CD14-positive monocyte (primary cell): ENCODE results near the gene NUDT8. TPM values are rescaled to one million over a fixed set of nuclear protein-coding genes. Genes with fewer than 3 reads are reported as not detected.
"Not testable (repeated sequence)": the region's sequence is repeated elsewhere in the genome, so short reads cannot be mapped to it uniquely, and the experiment has no call there.

ENCODE experiments used
- DNase-seq, 3 donors: peaks; one replicate each; pipeline ENCODE4 v3.0.0-alpha.2; 2011 to 2022
- H2AFZ ChIP-seq: 2 replicates; pipeline ENCODE4 v1.6.0; 2012; ENCODE audit warnings: mild to moderate bottlenecking, low read depth, low read length, inconsistent platforms; ENCODE audit not compliant: insufficient read depth, poor library complexity, severe bottlenecking
- H3K27ac ChIP-seq, 2 donors: 1 replicate in 1 of 2; 2 replicates in 1 of 2; pipeline ENCODE4 v1.5.1; 2012 to 2013; ENCODE audit warnings: low read length in 2 of 2, control low read depth in 1 of 2, inconsistent platforms in 1 of 2, low read depth in 1 of 2, mild to moderate bottlenecking in 1 of 2
- H3K27me3 ChIP-seq, 2 donors: one replicate each; pipeline versions ENCODE4 v1.6.0 to v1.6.1; 2011 to 2013; ENCODE audit warnings: low read length in 2 of 2; ENCODE audit not compliant: control insufficient read depth in 2 of 2, insufficient read depth in 2 of 2
- H3K36me3 ChIP-seq, 2 donors: replicated peaks in 1 of 2; 1 replicate in 1 of 2; 2 replicates in 1 of 2; pipeline versions ENCODE4 v1.5.1 to v1.6.1; 2012 to 2013; ENCODE audit warnings: low read length in 2 of 2, control low read depth in 1 of 2, inconsistent platforms in 1 of 2, mild to moderate bottlenecking in 1 of 2; ENCODE audit not compliant: insufficient read depth in 2 of 2, control insufficient read depth in 1 of 2
- H3K4me1 ChIP-seq, 2 donors: 1 replicate in 1 of 2; 2 replicates in 1 of 2; pipeline versions ENCODE4 v1.5.1 to v1.6.1; 2012 to 2013; ENCODE audit warnings: low read length in 2 of 2, control low read depth in 1 of 2, inconsistent platforms in 1 of 2, mild to moderate bottlenecking in 1 of 2, moderate library complexity in 1 of 2; ENCODE audit not compliant: insufficient read depth in 2 of 2, control insufficient read depth in 1 of 2
- H3K4me2 ChIP-seq: replicated peaks from 2 replicates; pipeline ENCODE3; 2012; ENCODE audit warnings: low read length, moderate library complexity, mild to moderate bottlenecking; ENCODE audit not compliant: poor library complexity, severe bottlenecking; ENCODE audit errors: extremely low read depth
- H3K4me3 ChIP-seq, 3 experiments: fragments of 200-600 bp in 1 of 3; sonication (generic) in 1 of 3; replicated peaks in 1 of 3; 1 replicate in 2 of 3; 2 replicates in 1 of 3; pipeline ENCODE4 v1.5.1; 2011 to 2013; ENCODE audit warnings: low read length in 3 of 3, mild to moderate bottlenecking in 3 of 3, control low read depth in 2 of 3, low read depth in 2 of 3, inconsistent platforms in 1 of 3, moderate library complexity in 1 of 3
- H3K79me2 ChIP-seq: 2 replicates; pipeline ENCODE4 v1.6.0; 2012; ENCODE audit warnings: mild to moderate bottlenecking, control low read depth, inconsistent platforms, low read length, moderate library complexity; ENCODE audit not compliant: insufficient read depth
- H3K9ac ChIP-seq: 2 replicates; pipeline ENCODE4 v1.6.0; 2017; ENCODE audit warnings: low read length, mild to moderate bottlenecking; ENCODE audit not compliant: insufficient read depth, poor library complexity, severe bottlenecking
- H3K9me3 ChIP-seq, 2 donors: replicated peaks in 1 of 2; 1 replicate in 1 of 2; 2 replicates in 1 of 2; pipeline versions ENCODE4 v1.5.1 to v1.6.1; 2012 to 2013; ENCODE audit warnings: low read length in 2 of 2, control low read depth in 1 of 2; ENCODE audit not compliant: control insufficient read depth in 1 of 2, insufficient read depth in 1 of 2
- H4K20me1 ChIP-seq: 2 replicates; pipeline ENCODE4 v1.6.0; 2012; ENCODE audit warnings: mild to moderate bottlenecking, low read length, control low read depth, moderate library complexity; ENCODE audit not compliant: insufficient read depth
- H3K27ac Mint-ChIP-seq, 7 donors: one replicate each; pipeline ENCODE4 v1.8.0; 2020; ENCODE audit warnings: mild to moderate bottlenecking in 7 of 7, mixed read lengths in 7 of 7, moderate library complexity in 6 of 7, inconsistent platforms in 2 of 7
- H3K27me3 Mint-ChIP-seq, 3 donors: one replicate each; pipeline ENCODE4 v1.8.0; 2021 to 2022; ENCODE audit warnings: low read depth in 3 of 3, mild to moderate bottlenecking in 3 of 3, mixed read lengths in 3 of 3, moderate library complexity in 3 of 3, inconsistent platforms in 1 of 3
- H3K36me3 Mint-ChIP-seq, 2 donors: one replicate each; pipeline ENCODE4 v1.8.0; 2020; ENCODE audit warnings: mixed read lengths in 2 of 2, inconsistent platforms in 1 of 2, mild to moderate bottlenecking in 1 of 2
- H3K4me1 Mint-ChIP-seq: one replicate; pipeline ENCODE4 v1.8.0; 2020; ENCODE audit warnings: mild to moderate bottlenecking, mixed read lengths
- H3K4me3 Mint-ChIP-seq, 2 donors: one replicate each; pipeline ENCODE4 v1.8.0; 2020; ENCODE audit warnings: mild to moderate bottlenecking in 2 of 2, mixed read lengths in 2 of 2, moderate library complexity in 1 of 2
- H3K9me3 Mint-ChIP-seq, 7 donors: one replicate each; pipeline ENCODE4 v1.8.0; 2020 to 2022; ENCODE audit warnings: mixed read lengths in 7 of 7, mild to moderate bottlenecking in 6 of 7, moderate library complexity in 6 of 7, inconsistent platforms in 2 of 7
- WGBS: methylation state at CpG from one replicate; pipeline ENCODE4 v1.1.5; 2013; ENCODE audit warnings: missing lambda C conversion rate; ENCODE audit not compliant: insufficient coverage; 5-methylcytosine and 5-hydroxymethylcytosine counted together
- intact Hi-C, 2 donors: fragments of 100-400 bp; cut with micrococcal nuclease; formaldehyde crosslinking; loops; one replicate each; pipeline versions ENCODE4 v1.15.0 to v1.15.1; 2023
- polyA plus RNA-seq, 3 donors: library from polyadenylated mRNA; depleted of rRNA in 1 of 3; unstranded in 2 of 3; stranded (reverse) in 1 of 3; fragments of 300-500 nt in 2 of 3; fragments of >200 nt in 1 of 3; fragmentation: Illumina TruSeq in 2 of 3; gene quantifications; 1 replicate in 2 of 3; 2 replicates in 1 of 3; pipeline ENCODE4 v1.2.3, GENCODE V29; 2012 to 2021

NUDT8 gene
- polyA plus RNA-seq, 3 donors: 0.92 to 1.4 (median 1.3) TPM

DNA sequence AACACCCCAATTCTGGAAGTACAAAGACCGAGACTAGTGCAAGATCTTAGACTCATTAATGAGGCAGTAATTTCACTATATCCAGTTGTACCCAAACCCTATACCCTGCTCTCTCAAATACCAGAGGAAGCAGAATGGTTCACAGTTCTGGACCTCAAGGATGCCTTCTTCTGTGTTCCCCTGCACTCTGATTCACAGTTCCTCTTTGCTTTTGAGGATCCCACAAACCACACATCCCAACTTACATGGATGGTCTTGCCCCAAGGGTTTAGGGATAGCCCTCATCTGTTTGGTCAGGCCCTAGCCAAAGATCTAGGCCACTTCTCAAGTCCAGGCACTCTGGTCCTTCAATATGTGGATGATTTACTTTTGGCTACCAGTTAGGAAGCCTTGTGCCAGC lies 5.9 kb downstream of the NUDT8 start:
- not testable (repeated sequence) for H3K4me1 Mint-ChIP-seq, H3K4me3 Mint-ChIP-seq, H3K9me3 ChIP-seq, H2AFZ ChIP-seq, H3K36me3 ChIP-seq, DNase-seq, H3K27me3 ChIP-seq, H3K9ac ChIP-seq, H3K36me3 Mint-ChIP-seq, H3K79me2 ChIP-seq, H3K4me2 ChIP-seq, H3K27ac Mint-ChIP-seq, H3K27me3 Mint-ChIP-seq, H3K4me3 ChIP-seq, H3K9me3 Mint-ChIP-seq, H3K27ac ChIP-seq, H3K4me1 ChIP-seq, H4K20me1 ChIP-seq
- intact Hi-C loops: loop anchor here in 1 of 2 donors (10.0 kb wide), 1 partner anchor 91 kb away; no protein-coding TSS in a partner anchor
- no CpG with 5 or more reads among the region's 1 CpG for WGBS

DNA sequence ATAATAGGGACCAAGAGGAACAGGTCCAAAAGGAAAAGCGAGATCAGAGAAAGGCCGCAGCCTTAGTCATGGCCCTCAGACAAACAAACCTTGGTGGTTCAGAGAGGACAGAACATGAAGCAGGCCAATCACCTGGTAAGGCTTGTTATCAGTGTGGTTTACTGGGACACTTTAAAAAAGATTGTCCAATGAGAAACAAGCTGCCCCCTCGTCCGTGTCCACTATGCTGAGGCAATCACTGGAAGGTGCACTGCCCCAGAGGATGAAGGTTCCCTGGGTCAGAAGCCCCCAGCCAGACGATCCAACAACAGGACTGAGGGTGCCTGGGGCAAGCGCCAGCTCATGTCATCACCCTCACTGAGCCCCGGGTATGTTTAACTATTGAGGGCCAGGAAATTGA lies 6.8 kb downstream of the NUDT8 start:
- H3K9me3 ChIP-seq, H3K27me3 ChIP-seq, H3K27ac Mint-ChIP-seq, H3K79me2 ChIP-seq, H4K20me1 ChIP-seq, DNase-seq, H3K9ac ChIP-seq, H3K4me3 Mint-ChIP-seq, H3K36me3 Mint-ChIP-seq, H2AFZ ChIP-seq, H3K4me3 ChIP-seq, H3K4me2 ChIP-seq, H3K27me3 Mint-ChIP-seq, H3K36me3 ChIP-seq, H3K27ac ChIP-seq, H3K9me3 Mint-ChIP-seq, H3K4me1 Mint-ChIP-seq, H3K4me1 ChIP-seq: not testable (repeated sequence)
- intact Hi-C loops: loop anchor here in 1 of 2 donors (10.0 kb wide), 1 partner anchor 92 kb away; no protein-coding TSS in a partner anchor
- WGBS: 50% methylated on average over 2 of the region's 7 CpGs

DNA sequence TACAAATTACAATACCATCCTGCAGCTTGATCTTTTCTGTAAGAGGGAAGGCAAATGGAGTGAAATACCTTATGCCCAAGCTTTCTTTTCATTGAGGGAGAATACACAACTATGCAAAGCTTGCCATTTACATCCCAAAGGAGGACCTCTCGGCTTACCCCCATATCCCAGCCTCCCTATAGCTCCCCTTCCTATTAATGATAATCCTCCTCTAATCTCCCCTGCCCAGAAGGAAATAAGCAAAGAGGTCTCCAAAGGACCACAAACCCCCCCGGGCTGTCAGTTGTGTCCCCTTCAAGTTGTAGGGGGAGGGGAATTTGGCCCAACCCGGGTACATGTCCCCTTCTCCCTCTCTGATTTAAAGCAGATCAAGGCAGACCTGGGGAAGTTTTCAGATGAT lies 7.8 kb downstream of the NUDT8 start:
- H3K27ac Mint-ChIP-seq, H3K27me3 ChIP-seq, H3K27ac ChIP-seq, H3K4me3 ChIP-seq, H3K79me2 ChIP-seq, H3K9me3 ChIP-seq, H3K9me3 Mint-ChIP-seq, H3K36me3 Mint-ChIP-seq, H2AFZ ChIP-seq, H3K9ac ChIP-seq, DNase-seq, H3K4me1 Mint-ChIP-seq, H4K20me1 ChIP-seq, H3K36me3 ChIP-seq, H3K4me3 Mint-ChIP-seq, H3K4me2 ChIP-seq, H3K4me1 ChIP-seq: not testable (repeated sequence)
- intact Hi-C loops: loop anchor here in 1 of 2 donors (10.0 kb wide), 1 partner anchor 93 kb away; no protein-coding TSS in a partner anchor
- peaks cover 10 to 12% (median 11%) of the 10 kb centered on the region in 3 donors for H3K27me3 Mint-ChIP-seq
- 86% methylated on average over 1 of the region's 3 CpGs for whole genome bisulfite sequencing

DNA sequence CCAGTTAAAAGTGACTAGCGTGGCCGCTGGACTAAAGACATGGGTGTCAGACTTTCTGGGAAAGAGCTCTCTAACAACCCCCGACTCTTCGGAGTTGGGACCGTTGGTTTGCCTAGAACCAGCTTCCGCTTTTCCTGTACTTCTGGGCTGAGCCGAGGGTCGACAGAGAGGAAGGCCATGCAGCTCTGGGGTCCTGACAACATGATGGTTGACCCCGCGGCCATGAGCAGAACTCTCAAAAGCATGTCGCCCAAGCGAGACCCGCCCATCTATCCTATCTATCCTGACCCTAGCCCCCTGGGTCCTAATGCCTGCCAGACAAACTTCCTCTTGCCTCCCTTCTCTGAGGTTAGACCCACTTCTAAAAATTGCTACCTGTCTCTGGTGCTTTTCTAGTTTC lies 9.1 kb downstream of the NUDT8 start:
- H3K9me3 ChIP-seq, H3K27ac ChIP-seq, H4K20me1 ChIP-seq, H3K36me3 Mint-ChIP-seq, H3K4me1 ChIP-seq, H3K9me3 Mint-ChIP-seq, H3K79me2 ChIP-seq, H3K4me3 Mint-ChIP-seq, H3K9ac ChIP-seq, H3K36me3 ChIP-seq, H3K4me3 ChIP-seq, H3K27ac Mint-ChIP-seq, DNase-seq, H3K4me1 Mint-ChIP-seq, H3K4me2 ChIP-seq, H2AFZ ChIP-seq: not testable (repeated sequence)
- H3K27me3 ChIP-seq: peaks cover 0 to 13% of the 10 kb centered on the region in 2 donors
- intact Hi-C loops: loop anchor here in 1 of 2 donors (10.0 kb wide), 1 partner anchor 94 kb away; no protein-coding TSS in a partner anchor
- H3K27me3 Mint-ChIP-seq: peaks cover 22 to 24% (median 23%) of the 10 kb centered on the region in 3 donors
- WGBS: 95% methylated on average over 13 of the region's 13 CpGs
